ENCODE results near the gene CEP295NL. TPM values are rescaled to one million over a fixed set of nuclear protein-coding genes. Genes with fewer than 3 reads are reported as not detected.
A peak's percentile ranks its signal among the peaks of the same experiment; 100 is the strongest.

CEP295NL gene
- total and polyA plus RNA-seq, 9 donors, result 0.25 to 8.0 (median 4.4) TPM

- WGBS, 3 donors, result 63 to 72% (median 71%) methylated on average over 11 of the region's 11 CpGs
- H3K27ac ChIP-seq, result no peak overlapping the region
- H3K4me1 ChIP-seq (ENCODE audit: insufficient read depth), result no peaks in the 10 kb centered on the region
- intact Hi-C loops (cut with DNase I), result no loop called here
- DNase-seq, result no peak
- TF ChIP-seq, protein P1, sequence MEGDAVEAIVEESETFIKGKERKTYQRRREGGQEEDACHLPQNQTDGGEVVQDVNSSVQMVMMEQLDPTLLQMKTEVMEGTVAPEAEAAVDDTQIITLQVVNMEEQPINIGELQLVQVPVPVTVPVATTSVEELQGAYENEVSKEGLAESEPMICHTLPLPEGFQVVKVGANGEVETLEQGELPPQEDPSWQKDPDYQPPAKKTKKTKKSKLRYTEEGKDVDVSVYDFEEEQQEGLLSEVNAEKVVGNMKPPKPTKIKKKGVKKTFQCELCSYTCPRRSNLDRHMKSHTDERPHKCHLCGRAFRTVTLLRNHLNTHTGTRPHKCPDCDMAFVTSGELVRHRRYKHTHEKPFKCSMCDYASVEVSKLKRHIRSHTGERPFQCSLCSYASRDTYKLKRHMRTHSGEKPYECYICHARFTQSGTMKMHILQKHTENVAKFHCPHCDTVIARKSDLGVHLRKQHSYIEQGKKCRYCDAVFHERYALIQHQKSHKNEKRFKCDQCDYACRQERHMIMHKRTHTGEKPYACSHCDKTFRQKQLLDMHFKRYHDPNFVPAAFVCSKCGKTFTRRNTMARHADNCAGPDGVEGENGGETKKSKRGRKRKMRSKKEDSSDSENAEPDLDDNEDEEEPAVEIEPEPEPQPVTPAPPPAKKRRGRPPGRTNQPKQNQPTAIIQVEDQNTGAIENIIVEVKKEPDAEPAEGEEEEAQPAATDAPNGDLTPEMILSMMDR (IDR thresholded peaks at IDR 0.05), result no peak
- no peak for TF ChIP-seq POLR2A (IDR thresholded peaks at IDR 0.05)
- TF ChIP-seq EP300 (IDR thresholded peaks at IDR 0.05), result no peak
- no peaks in the 10 kb centered on the region for H3K36me3 ChIP-seq
- H3K4me3 ChIP-seq, result no peak overlapping the region
- no peaks in the 10 kb centered on the region for H3K27me3 ChIP-seq
- H3K9me3 ChIP-seq, result no peaks in the 10 kb centered on the region
Observed at GRCh38 chr17:78853926-78854394, 49.0 kb downstream of the CEP295NL start.

DNA sequence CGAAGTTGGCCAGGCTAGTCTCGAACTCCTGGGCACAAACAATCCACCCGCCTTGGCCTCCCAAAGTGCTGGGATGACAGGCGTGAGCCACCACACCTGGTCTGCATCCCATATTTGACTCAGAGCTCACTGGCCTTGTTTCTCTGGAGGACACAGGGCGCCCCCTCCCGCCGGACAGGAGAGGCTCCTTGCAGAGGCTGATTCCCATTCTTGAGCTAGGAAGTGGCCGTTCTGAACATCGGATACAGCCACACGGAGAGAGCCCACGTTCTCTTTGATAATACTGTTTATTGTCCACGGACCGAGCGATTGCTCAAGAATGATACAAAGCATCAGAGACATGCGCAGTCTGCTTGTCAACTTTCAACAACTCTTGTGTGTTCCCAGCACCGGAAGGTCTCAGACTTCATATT, 50.3 kb downstream of the CEP295NL start:
- no peak overlapping the region for H3K27ac ChIP-seq
- no peak overlapping the region for H3K4me3 ChIP-seq
- H3K36me3 ChIP-seq, result no peaks in the 10 kb centered on the region
- 43 to 70% (median 52%) methylated on average over 16 of the region's 16 CpGs for WGBS, 3 donors
- no peaks in the 10 kb centered on the region for H3K9me3 ChIP-seq
- TF ChIP-seq POLR2A (IDR thresholded peaks at IDR 0.05) (no peak), EP300 (IDR thresholded peaks at IDR 0.05) (no peak)
- TF ChIP-seq, protein P1 (IDR thresholded peaks at IDR 0.05), result no peak
- peak in 2 of 5 donors; percentile 41 to 62 for DNase-seq
- intact Hi-C loops (cut with DNase I), result no loop called here
- no peaks in the 10 kb centered on the region for H3K4me1 ChIP-seq (ENCODE audit: insufficient read depth)
- no peaks in the 10 kb centered on the region for H3K27me3 ChIP-seq

DNA sequence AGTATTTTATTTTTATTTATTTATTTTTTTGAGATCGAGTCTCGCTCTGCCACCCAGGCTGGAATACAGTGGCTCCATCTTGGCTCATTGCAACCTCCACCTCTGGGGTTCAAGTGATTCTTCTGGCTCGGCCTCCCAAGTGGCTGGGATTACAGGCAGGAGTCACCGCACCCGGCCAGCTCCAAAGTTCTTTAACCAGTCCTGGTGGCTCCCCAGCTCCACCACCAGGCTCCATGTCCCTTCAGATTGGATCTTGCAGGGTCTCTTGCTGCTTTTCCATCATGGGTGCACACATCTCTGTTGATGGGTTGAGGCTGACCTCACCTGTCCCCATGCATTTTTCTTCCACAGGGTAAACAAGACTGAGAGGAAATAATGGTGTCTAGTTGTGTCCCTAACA, 54.0 kb downstream of the CEP295NL start:
- Histone ChIP-seq H3K4me3 (no peak overlapping the region), H3K4me1 (ENCODE audit: insufficient read depth) (no peaks in the 10 kb centered on the region), H3K9me3 (no peaks in the 10 kb centered on the region), H3K27ac (no peak overlapping the region), H3K36me3 (no peaks in the 10 kb centered on the region), H3K27me3 (no peaks in the 10 kb centered on the region)
- 74 to 90% (median 89%) methylated on average over 5 of the region's 5 CpGs for WGBS, 3 donors
- TF ChIP-seq POLR2A (IDR thresholded peaks at IDR 0.05) (no peak), EP300 (IDR thresholded peaks at IDR 0.05) (no peak)
- TF ChIP-seq, protein P1 (IDR thresholded peaks at IDR 0.05), result no peak
- DNase-seq, result no peak
- intact Hi-C loops (cut with DNase I), result no loop called here

DNA sequence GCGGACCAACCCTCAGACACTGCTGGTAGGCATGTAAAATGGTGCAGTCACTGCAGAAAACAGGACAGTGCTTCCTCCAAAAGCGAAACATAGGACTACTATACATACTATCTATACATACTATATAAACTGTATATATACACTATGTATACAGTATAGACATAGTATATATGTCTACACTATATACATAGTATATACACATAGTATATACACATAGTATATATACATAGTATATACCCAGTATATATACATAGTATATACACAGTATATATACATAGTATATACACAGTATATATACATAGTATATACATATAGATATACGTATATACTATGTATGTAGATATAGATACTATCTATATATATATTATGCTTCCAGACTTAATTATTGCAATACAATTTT, 55.9 kb downstream of the CEP295NL start:
- no peak for TF ChIP-seq POLR2A (IDR thresholded peaks at IDR 0.05)
- TF ChIP-seq, protein P1 (IDR thresholded peaks at IDR 0.05), result no peak
- no peak for TF ChIP-seq EP300 (IDR thresholded peaks at IDR 0.05)
- no peak for DNase-seq
- H3K27me3 ChIP-seq, result no peaks in the 10 kb centered on the region
- H3K27ac ChIP-seq, result no peak overlapping the region
- intact Hi-C loops (cut with DNase I), result no loop called here
- H3K9me3 ChIP-seq, result no peaks in the 10 kb centered on the region
- 84 to 91% (median 85%) methylated on average over 3 of the region's 3 CpGs for WGBS, 3 donors
- no peaks in the 10 kb centered on the region for H3K4me1 ChIP-seq (ENCODE audit: insufficient read depth)
- H3K36me3 ChIP-seq, result no peaks in the 10 kb centered on the region
- no peak overlapping the region for H3K4me3 ChIP-seq
